ENCODE measurements around the gene CYP8B1.

DNA sequence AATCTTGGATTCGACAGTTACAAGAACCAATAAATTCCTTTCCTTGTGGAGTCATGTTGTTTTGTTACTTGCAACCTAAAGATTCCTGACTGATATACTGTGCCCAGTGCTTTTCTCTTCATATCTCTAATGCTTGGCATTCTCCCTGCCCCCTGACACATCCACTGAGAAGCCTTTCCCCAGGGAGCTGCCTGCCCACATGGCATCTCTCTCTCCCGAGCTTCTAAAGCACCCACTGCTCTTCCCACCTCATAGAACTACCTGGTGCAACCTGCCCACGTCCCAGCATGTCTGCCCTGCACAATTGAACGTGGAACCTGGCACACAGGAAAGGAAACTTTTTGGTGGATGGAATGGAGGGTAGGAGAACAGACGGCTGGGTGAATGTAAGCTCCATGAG is 6.8 kb downstream of the CYP8B1 start:
- TF ChIP-seq CTCF (IDR thresholded peaks at IDR 0.05) (no peak), POLR2A (IDR thresholded peaks at IDR 0.05) (no peak)

Data from tibial nerve (tissue), 3 donors.